Panc1 (cell line): Measurements from ENCODE around the gene SLC40A1. TPM values are rescaled to one million over a fixed set of nuclear protein-coding genes. Genes with fewer than 3 reads are reported as not detected.

Experiments used
- ATAC-seq: fragments of 200-7000 bp; cut with Tn5 transposase; 2 replicates; pipeline ENCODE4 v1.9.1; 2020; ENCODE audit warnings: mild to moderate bottlenecking, moderate library complexity
- BruUV-seq: library from RNA; stranded (reverse); fragments of 400-500 nt; replicated peaks from 2 replicates; lab custom pipeline; 2021; lab: Mats Ljungman, UMichigan
- CTCF ChIA-PET: fragments of 300-600 bp; sonication (Branson Sonifier 250); formaldehyde crosslinking; loops from one replicate; lab custom pipeline; 2022; ENCODE audit warnings: antibody characterized with exemption; lab: Charles Lee
- POLR2A ChIA-PET: fragments of 300-600 bp; sonication (Branson Sonifier 250); formaldehyde crosslinking; loops from one replicate; lab custom pipeline; 2022; ENCODE audit warnings: antibody characterized with exemption; lab: Charles Lee
- DNase-seq: peaks from one replicate; pipeline ENCODE4 v3.0.0-alpha.2; 2010; ENCODE audit warnings: low read depth, low spot score
- H3K27ac ChIP-seq: 2 replicates; pipeline ENCODE4 v1.5.1; 2011; ENCODE audit warnings: mild to moderate bottlenecking, low read length, inconsistent platforms
- H3K27me3 ChIP-seq: fragments of 200-500 bp; sonication (Bioruptor generic); 2 replicates; pipeline ENCODE4 v1.6.0; 2014; ENCODE audit warnings: low read length, inconsistent platforms; ENCODE audit not compliant: control insufficient read depth, insufficient read depth
- H3K36me3 ChIP-seq: fragments of 200-500 bp; sonication (Bioruptor generic); 2 replicates; pipeline ENCODE4 v1.5.1; 2014; ENCODE audit warnings: inconsistent platforms, mild to moderate bottlenecking, low read length, moderate library complexity; ENCODE audit not compliant: control insufficient read depth, insufficient read depth
- H3K4me1 ChIP-seq: 2 replicates; pipeline ENCODE4 v1.5.1; 2011; ENCODE audit warnings: inconsistent platforms, mild to moderate bottlenecking, low read length, moderate library complexity; ENCODE audit not compliant: control insufficient read depth, insufficient read depth
- H3K4me3 ChIP-seq, 2 experiments: 2 replicates each; pipeline ENCODE4 v1.5.1; 2011 to 2012; ENCODE audit warnings: low read depth in 2 of 2, low read length in 2 of 2, mild to moderate bottlenecking in 2 of 2, inconsistent platforms in 1 of 2, moderate library complexity in 1 of 2
- H3K9me3 ChIP-seq: fragments of 200-500 bp; sonication (Bioruptor generic); 2 replicates; pipeline ENCODE4 v1.5.1; 2014; ENCODE audit warnings: low read depth, mild to moderate bottlenecking, inconsistent platforms, low read length, moderate library complexity; ENCODE audit not compliant: control insufficient read depth, insufficient read depth
- CTCF ChIP-seq: fragments of 450-650 bp; IDR thresholded peaks from 2 replicates; pipeline ENCODE4 v1.5.1; 2017; ENCODE audit warnings: mild to moderate bottlenecking
- POLR2AphosphoS5 ChIP-seq: IDR thresholded peaks from 2 replicates; pipeline ENCODE4 v1.6.1; 2012; ENCODE audit warnings: mild to moderate bottlenecking, low read depth, low read length, moderate library complexity
- REST ChIP-seq, 2 experiments: IDR thresholded peaks; 2 replicates each; pipeline ENCODE4 v1.6.1; 2011 to 2012; ENCODE audit warnings: low read depth in 2 of 2, control low read depth in 1 of 2, low read length in 1 of 2, mild to moderate bottlenecking in 1 of 2, moderate library complexity in 1 of 2; ENCODE audit not compliant: insufficient read depth in 1 of 2
- SIN3A ChIP-seq: IDR thresholded peaks from 2 replicates; pipeline ENCODE4 v1.6.1; 2012; ENCODE audit warnings: low read depth, mild to moderate bottlenecking, low read length, moderate library complexity, borderline replicate concordance; ENCODE audit not compliant: insufficient read depth
- TCF7L2 ChIP-seq: IDR thresholded peaks from 2 replicates; pipeline ENCODE4 v1.6.1; 2011; ENCODE audit warnings: mild to moderate bottlenecking, low read depth, low read length, inconsistent platforms
- in situ Hi-C: cut with HindIII; loops from 2 replicates; pipeline ENCODE4 v1.10.0; 2016; ENCODE audit warnings: low sequenced_read_pairs, low pct_unique_long_range_greater_than_20kb
- intact Hi-C: fragments of 100-400 bp; cut with micrococcal nuclease; formaldehyde crosslinking; loops from one replicate; pipeline ENCODE4 v1.10.0; 2022; ENCODE audit not compliant: unreplicated experiment
- total RNA-seq: library from RNA; stranded (reverse); gene quantifications from one replicate; pipeline ENCODE4 v1.2.1, GENCODE V29; 2021; ENCODE audit not compliant: unreplicated experiment

The SLC40A1 gene
- total RNA-seq, 1 experiment from 2014 or later, result 0.74 TPM

- H3K36me3 ChIP-seq, result no peaks in the 10 kb centered on the region
- no peak for TF ChIP-seq REST (IDR thresholded peaks at IDR 0.05; ENCODE audit: insufficient read depth in 1 of 2, low read depth in 2 of 2, low read length in 1 of 2)
- intact Hi-C loops, result no loop called here
- ATAC-seq, result no peak
- CTCF ChIA-PET, result no interaction called here
- BruUV-seq, result no TSS peak
- in situ Hi-C loops, result no loop called here
- no peak for DNase-seq
- POLR2A ChIA-PET, result no interaction called here
- no peaks in the 10 kb centered on the region for H3K9me3 ChIP-seq
- no peak overlapping the region for H3K27ac ChIP-seq
- peaks cover 45% of the 10 kb centered on the region for H3K27me3 ChIP-seq
- no peak overlapping the region for H3K4me3 ChIP-seq
- H3K4me1 ChIP-seq, result no peaks in the 10 kb centered on the region
These were observed 4.1 kb upstream of the SLC40A1 start for GRCh38 chr2:189584686-189585085.

GRCh38 chr2:189583227-189584198 lies 2.9 kb upstream of the SLC40A1 start:
- H3K9me3 ChIP-seq, result no peaks in the 10 kb centered on the region
- intact Hi-C loops, result no loop called here
- no peak overlapping the region for H3K27ac ChIP-seq
- H3K36me3 ChIP-seq, result no peaks in the 10 kb centered on the region
- ChIA-PET CTCF (no interaction called here), POLR2A (no interaction called here)
- H3K4me1 ChIP-seq, result no peaks in the 10 kb centered on the region
- in situ Hi-C loops, result no loop called here
- ATAC-seq, result no peak
- BruUV-seq, result no TSS peak
- DNase-seq, result no peak
- no peak overlapping the region for H3K4me3 ChIP-seq
- peaks cover 57% of the 10 kb centered on the region for H3K27me3 ChIP-seq
- TF ChIP-seq SIN3A, result no peak
- no peak for TF ChIP-seq CTCF

- H3K27me3 ChIP-seq, result peaks cover 62% of the 10 kb centered on the region
- intact Hi-C loops, result no loop called here
- in situ Hi-C loops, result no loop called here
- ChIA-PET POLR2A (no interaction called here), CTCF (no interaction called here)
- no TSS peak for BruUV-seq
- H3K4me3 ChIP-seq, result no peak overlapping the region
- no peak overlapping the region for H3K27ac ChIP-seq
- no peaks in the 10 kb centered on the region for H3K4me1 ChIP-seq
- TF ChIP-seq CTCF, result no peak
- no peak for TF ChIP-seq TCF7L2
- TF ChIP-seq SIN3A, result no peak
- TF ChIP-seq POLR2AphosphoS5, result no peak
- TF ChIP-seq REST (IDR thresholded peaks at IDR 0.05; ENCODE audit: insufficient read depth in 1 of 2, low read depth in 2 of 2, low read length in 1 of 2), result no peak
- H3K9me3 ChIP-seq, result no peaks in the 10 kb centered on the region
- ATAC-seq, result no peak
- H3K36me3 ChIP-seq, result no peaks in the 10 kb centered on the region
- no peak for DNase-seq
These were observed 2.2 kb upstream of the SLC40A1 start for GRCh38 chr2:189582809-189583192.
